ENCODE results near the gene OTOA.
"Not testable (repeated sequence)": the region's sequence is repeated elsewhere in the genome, so short reads cannot be mapped to it uniquely, and the experiment has no call there.

OTOA gene

GRCh38 chr16:21683184-21683583 is 19.4 kb downstream of the OTOA start:
- no peak for DNase-seq

- no peak for DNase-seq
These were observed 20.4 kb downstream of the OTOA start for GRCh38 chr16:21684199-21684598.

- no peak for DNase-seq
These were observed 21.3 kb downstream of the OTOA start for GRCh38 chr16:21685034-21685455.

GRCh38 chr16:21689107-21689506 is 25.3 kb downstream of the OTOA start:
- DNase-seq: no peak

GRCh38 chr16:21690967-21691366 is 27.2 kb downstream of the OTOA start:
- DNase-seq: not testable (repeated sequence)

- DNase-seq: no peak
These were observed 30.8 kb downstream of the OTOA start for GRCh38 chr16:21694609-21695008.

- DNase-seq: no peak
These were observed 33.3 kb downstream of the OTOA start for GRCh38 chr16:21697032-21697431.

GRCh38 chr16:21698169-21699032 is 34.6 kb downstream of the OTOA start:
- DNase-seq: no peak

GRCh38 chr16:21701271-21701670 is 37.5 kb downstream of the OTOA start:
- no peak for DNase-seq

- DNase-seq: no peak
These were observed 38.5 kb downstream of the OTOA start for GRCh38 chr16:21702276-21702675.

GRCh38 chr16:21703156-21703555 is 39.4 kb downstream of the OTOA start:
- DNase-seq: no peak

GRCh38 chr16:21703589-21704174 is 39.9 kb downstream of the OTOA start:
- DNase-seq: no peak

GRCh38 chr16:21704266-21704665 is 40.5 kb downstream of the OTOA start:
- no peak for DNase-seq

GRCh38 chr16:21704733-21705132 is 41.0 kb downstream of the OTOA start:
- no peak for DNase-seq

- DNase-seq: no peak
These were observed 44.9 kb downstream of the OTOA start for GRCh38 chr16:21708533-21709115.

- DNase-seq: no peak
These were observed 47.2 kb downstream of the OTOA start for GRCh38 chr16:21710938-21711337.

GRCh38 chr16:21713549-21714368 is 50.0 kb downstream of the OTOA start:
- no peak for DNase-seq

- not testable (repeated sequence) for DNase-seq
These were observed 50.5 kb downstream of the OTOA start for GRCh38 chr16:21714369-21714618.

GRCh38 chr16:21717608-21718007 is 53.8 kb downstream of the OTOA start:
- no peak for DNase-seq

- no peak for DNase-seq
These were observed 55.5 kb downstream of the OTOA start for GRCh38 chr16:21719283-21719682.

- DNase-seq: no peak
These were observed 56.8 kb downstream of the OTOA start for GRCh38 chr16:21720533-21720932.

GRCh38 chr16:21722771-21723455 is 59.1 kb downstream of the OTOA start:
- no peak for DNase-seq

GRCh38 chr16:21723532-21723931 is 59.8 kb downstream of the OTOA start:
- no peak for DNase-seq

All from SIG-M5 (cell line).